ENCODE measurements around the gene DGKD. TPM values are rescaled to one million over a fixed set of nuclear protein-coding genes. Genes with fewer than 3 reads are reported as not detected.

Gene DGKD
- polyA plus RNA-seq, 3 donors, result 14.5 to 67.5 (median 16.6) TPM

- H3K4me1 Mint-ChIP-seq, result peaks cover 13% of the 10 kb centered on the region
These were observed 82.6 kb downstream of the DGKD start for GRCh38 chr2:233436691-233437438.

GRCh38 chr2:233437439-233437955 lies 83.2 kb downstream of the DGKD start:
- H3K79me2 ChIP-seq (ENCODE audit: insufficient read depth, low read length), result peaks cover 33% of the 10 kb centered on the region
- Mint-ChIP-seq H3K4me1 (peaks cover 12% of the 10 kb centered on the region), H3K27ac (peak overlapping the region in 1 of 7 donors; percentile 50), H3K9me3 (peaks cover 0 to 1% (median 0%) of the 10 kb centered on the region in 7 donors), H3K36me3 (peaks cover 71 to 85% of the 10 kb centered on the region in 2 donors), H3K4me3 (no peak overlapping the region), H3K27me3 (ENCODE audit: low read depth in 3 of 3) (no peaks in the 10 kb centered on the region)
- H3K36me3 ChIP-seq (replicated peaks in 1 of 2; ENCODE audit: control insufficient read depth in 1 of 2, insufficient read depth in 2 of 2, low read length in 2 of 2), result peaks cover 72 to 86% of the 10 kb centered on the region in 2 donors
- no peak overlapping the region for H2AFZ ChIP-seq (ENCODE audit: insufficient read depth, low read depth, low read length, poor library complexity, severe bottlenecking)
- 97% methylated on average over 10 of the region's 14 CpGs for WGBS (ENCODE audit: insufficient coverage)
- no peak for DNase-seq
- peaks cover 90% of the 10 kb centered on the region for H4K20me1 ChIP-seq (ENCODE audit: insufficient read depth, low read length)
- no peaks in the 10 kb centered on the region for H3K9me3 ChIP-seq (replicated peaks in 1 of 2; ENCODE audit: control insufficient read depth in 1 of 2, insufficient read depth in 1 of 2, low read length in 2 of 2)
- intact Hi-C loops (cut with micrococcal nuclease), result no loop called here
- H3K4me1 ChIP-seq (ENCODE audit: control insufficient read depth in 1 of 2, insufficient read depth in 2 of 2, low read length in 2 of 2), result peaks cover 3 to 7% of the 10 kb centered on the region in 2 donors
- no peak overlapping the region for H3K4me2 ChIP-seq (replicated peaks; ENCODE audit: extremely low read depth, low read length, poor library complexity, severe bottlenecking)
- no peak overlapping the region for H3K9ac ChIP-seq (ENCODE audit: insufficient read depth, low read length, poor library complexity, severe bottlenecking)
- no peaks in the 10 kb centered on the region for H3K27me3 ChIP-seq (ENCODE audit: control insufficient read depth in 2 of 2, insufficient read depth in 2 of 2, low read length in 2 of 2)
- TF ChIP-seq CTCF (IDR thresholded peaks at IDR 0.05), result no peak
- no peak overlapping the region for H3K27ac ChIP-seq (ENCODE audit: low read depth in 1 of 2, low read length in 2 of 2)
- H3K4me3 ChIP-seq (replicated peaks in 1 of 3; ENCODE audit: low read depth in 2 of 3, low read length in 3 of 3), result no peak overlapping the region

More at GRCh38 chr2:233436691-233437438, 82.6 kb downstream of the DGKD start:
- TF ChIP-seq CTCF (IDR thresholded peaks at IDR 0.05), result no peak
- Histone ChIP-seq H3K9me3 (replicated peaks in 1 of 2; ENCODE audit: control insufficient read depth in 1 of 2, insufficient read depth in 1 of 2, low read length in 2 of 2) (no peaks in the 10 kb centered on the region), H3K27ac (ENCODE audit: low read depth in 1 of 2, low read length in 2 of 2) (no peak overlapping the region), H3K36me3 (replicated peaks in 1 of 2; ENCODE audit: control insufficient read depth in 1 of 2, insufficient read depth in 2 of 2, low read length in 2 of 2) (peaks cover 66 to 81% of the 10 kb centered on the region in 2 donors), H4K20me1 (ENCODE audit: insufficient read depth, low read length) (peaks cover 85% of the 10 kb centered on the region), H3K9ac (ENCODE audit: insufficient read depth, low read length, poor library complexity, severe bottlenecking) (no peak overlapping the region), H3K27me3 (ENCODE audit: control insufficient read depth in 2 of 2, insufficient read depth in 2 of 2, low read length in 2 of 2) (no peaks in the 10 kb centered on the region), H3K4me3 (replicated peaks in 1 of 3; ENCODE audit: low read depth in 2 of 3, low read length in 3 of 3) (no peak overlapping the region), H3K4me1 (ENCODE audit: control insufficient read depth in 1 of 2, insufficient read depth in 2 of 2, low read length in 2 of 2) (peaks cover 3 to 7% of the 10 kb centered on the region in 2 donors), H2AFZ (ENCODE audit: insufficient read depth, low read depth, low read length, poor library complexity, severe bottlenecking) (no peak overlapping the region), H3K79me2 (ENCODE audit: insufficient read depth, low read length) (peaks cover 33% of the 10 kb centered on the region), H3K4me2 (replicated peaks; ENCODE audit: extremely low read depth, low read length, poor library complexity, severe bottlenecking) (no peak overlapping the region)
- peaks cover 0 to 2% (median 0%) of the 10 kb centered on the region in 7 donors for H3K9me3 Mint-ChIP-seq
- no peaks in the 10 kb centered on the region for H3K27me3 Mint-ChIP-seq (ENCODE audit: low read depth in 3 of 3)
- intact Hi-C loops (cut with micrococcal nuclease), result no loop called here
- peak overlapping the region in 2 of 7 donors; percentile 26 to 62 for H3K27ac Mint-ChIP-seq
- H3K4me3 Mint-ChIP-seq, result no peak overlapping the region
- peaks cover 67 to 79% of the 10 kb centered on the region in 2 donors for H3K36me3 Mint-ChIP-seq
- DNase-seq, result no peak
- WGBS (ENCODE audit: insufficient coverage), result 97% methylated on average over 14 of the region's 17 CpGs
